GM19193 (cell line): ENCODE data around the gene HOXB5.

Experiments used
- POLR2A ChIP-seq: IDR thresholded peaks from 4 replicates; pipeline ENCODE4 v1.6.1; 2011; ENCODE audit not compliant: insufficient read depth, insufficient read length; ENCODE audit errors: extremely low read depth

The HOXB5 gene

GRCh38 chr17:48546137-48546923 is 47.2 kb downstream of the HOXB5 start:
- TF ChIP-seq POLR2A, result no peak

DNA sequence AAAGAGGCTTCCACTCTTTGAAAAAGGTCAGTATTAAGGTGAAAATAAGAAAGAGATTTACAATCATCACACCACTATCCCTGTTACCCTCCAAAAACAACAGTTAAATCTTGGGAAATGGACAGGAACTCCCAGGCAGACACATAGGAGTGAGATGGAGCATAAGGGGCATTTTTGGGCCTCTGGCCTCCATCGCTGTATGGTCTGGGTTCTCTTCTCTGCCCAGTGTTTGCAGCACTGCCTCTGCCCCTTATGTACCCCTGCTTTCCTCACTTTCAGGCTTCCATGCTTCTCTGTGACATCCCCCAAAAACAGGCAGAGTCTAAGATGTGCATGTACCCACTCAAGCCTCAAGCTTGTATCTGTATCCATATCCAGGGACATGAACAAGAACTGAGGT is 48.0 kb downstream of the HOXB5 start:
- TF ChIP-seq POLR2A, result no peak

GRCh38 chr17:48545022-48545375 is 48.6 kb downstream of the HOXB5 start, which contains the start of gene HOXB2:
HOXB2 (minus strand) TSS chr17:48545109; CDS start chr17:48544911, 198 bp downstream.
- no peak for TF ChIP-seq POLR2A

DNA sequence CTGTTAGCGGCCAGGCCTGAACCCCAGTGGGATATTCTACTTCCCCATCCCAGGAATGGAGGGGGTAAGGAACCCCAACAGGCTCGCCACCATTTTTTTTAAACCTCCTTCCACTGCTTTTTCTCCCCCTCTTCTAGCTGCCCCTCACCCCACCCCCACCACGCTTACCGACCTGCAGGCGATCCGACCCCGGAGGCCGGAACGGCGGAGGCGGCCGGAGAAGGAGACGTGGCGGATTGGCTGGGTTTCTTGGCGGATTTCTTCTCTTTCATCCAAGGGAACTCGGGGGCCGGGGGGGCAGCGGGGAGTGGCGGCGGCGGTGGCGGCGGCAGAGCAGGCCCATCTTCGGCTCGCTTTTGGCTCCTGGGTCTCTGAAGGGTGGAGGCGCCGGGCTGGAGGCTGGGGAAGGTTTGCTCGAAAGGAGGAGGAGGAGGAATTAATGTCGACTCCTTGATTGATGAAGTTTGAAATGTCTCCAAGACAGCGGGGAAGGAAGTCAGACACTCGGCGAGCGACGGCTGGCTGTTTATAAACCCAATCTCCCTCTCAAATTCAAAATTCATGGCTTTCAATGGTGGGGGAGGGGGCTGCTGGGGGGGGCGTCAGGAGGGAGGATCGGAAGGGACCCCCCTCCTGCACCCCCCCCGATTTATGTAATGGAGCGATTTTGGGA is 49.1 kb downstream of the HOXB5 start:
- TF ChIP-seq POLR2A, result no peak

DNA sequence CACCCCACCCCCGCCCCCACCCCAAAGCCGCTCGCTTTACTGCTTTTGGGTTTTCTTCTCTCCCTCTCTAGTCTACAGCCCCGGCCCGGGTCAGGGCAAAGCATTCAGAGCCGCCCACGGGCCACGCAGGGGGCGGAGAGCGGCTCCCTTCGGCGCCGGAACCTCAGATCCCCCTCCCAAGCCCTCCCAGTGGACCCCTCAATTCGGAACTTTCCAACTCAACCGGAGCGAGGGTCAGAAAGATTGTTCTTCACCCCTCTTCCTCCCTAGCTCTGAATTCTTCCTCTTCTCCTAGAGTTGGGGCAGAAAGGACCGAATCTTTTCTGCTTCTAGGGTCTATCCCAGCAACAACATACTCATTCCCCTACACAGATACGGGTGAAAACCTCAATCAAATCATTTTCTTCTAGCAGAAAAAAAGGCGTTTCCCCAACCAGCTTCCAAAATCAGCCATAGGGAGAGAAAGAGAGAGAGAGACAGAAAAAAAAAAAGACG is 49.7 kb downstream of the HOXB5 start:
- TF ChIP-seq POLR2A, result no peak

DNA sequence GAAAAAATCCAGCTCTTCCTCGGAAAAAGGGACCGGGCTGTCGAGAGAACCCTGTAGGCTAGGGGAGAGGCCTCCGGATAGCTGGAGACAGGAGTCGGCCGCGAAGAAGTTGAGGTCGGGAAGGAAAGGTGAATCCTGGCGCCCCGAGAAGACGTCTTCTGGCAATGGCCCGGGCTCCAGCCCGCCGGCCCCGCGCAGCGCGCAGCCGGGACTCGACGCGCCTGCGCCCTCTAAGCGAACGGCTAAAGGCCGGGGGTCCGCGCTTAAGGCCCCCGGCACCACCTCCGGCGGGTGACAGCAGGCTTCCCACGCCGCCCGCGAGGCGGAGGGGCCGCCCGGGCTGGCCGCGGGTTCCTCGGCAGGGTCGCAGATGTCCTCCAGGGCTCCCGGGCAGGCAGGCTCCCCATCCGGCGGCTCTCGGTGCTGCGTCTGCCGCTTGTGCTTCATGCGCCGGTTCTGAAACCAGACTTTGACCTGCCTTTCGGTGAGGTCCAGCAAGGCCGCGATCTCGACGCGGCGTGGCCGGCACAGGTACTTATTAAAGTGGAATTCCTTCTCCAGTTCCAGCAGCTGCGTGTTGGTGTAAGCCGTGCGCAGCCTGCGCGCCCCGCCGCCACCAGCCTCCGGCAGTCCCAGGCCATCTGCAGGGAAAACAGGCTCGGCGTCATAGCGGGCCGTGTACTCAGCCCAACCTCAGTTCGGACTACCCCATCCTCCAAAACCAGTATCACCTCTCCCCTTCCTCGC is 50.3 kb downstream of the HOXB5 start:
- TF ChIP-seq POLR2A, result peak; percentile 58

DNA sequence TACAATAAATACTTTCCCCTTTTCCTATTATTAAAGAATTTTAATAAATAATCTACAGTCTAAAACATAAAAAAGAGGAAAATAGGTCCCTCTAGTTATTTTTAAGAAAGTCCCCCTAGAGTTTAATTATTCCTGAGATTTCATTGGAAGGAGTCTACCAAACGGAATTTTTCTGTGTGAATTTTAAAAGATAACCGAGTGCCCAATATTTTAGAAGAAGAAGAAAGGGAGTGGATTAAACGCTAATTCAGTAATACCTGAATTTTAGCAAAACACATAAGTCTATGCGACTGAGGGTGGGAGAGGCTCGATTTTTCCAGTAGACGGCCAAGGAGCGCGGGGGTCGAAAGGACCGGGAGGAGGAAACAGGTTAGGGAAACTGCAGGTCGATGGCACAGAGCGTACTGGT is 50.9 kb downstream of the HOXB5 start:
- no peak for TF ChIP-seq POLR2A

DNA sequence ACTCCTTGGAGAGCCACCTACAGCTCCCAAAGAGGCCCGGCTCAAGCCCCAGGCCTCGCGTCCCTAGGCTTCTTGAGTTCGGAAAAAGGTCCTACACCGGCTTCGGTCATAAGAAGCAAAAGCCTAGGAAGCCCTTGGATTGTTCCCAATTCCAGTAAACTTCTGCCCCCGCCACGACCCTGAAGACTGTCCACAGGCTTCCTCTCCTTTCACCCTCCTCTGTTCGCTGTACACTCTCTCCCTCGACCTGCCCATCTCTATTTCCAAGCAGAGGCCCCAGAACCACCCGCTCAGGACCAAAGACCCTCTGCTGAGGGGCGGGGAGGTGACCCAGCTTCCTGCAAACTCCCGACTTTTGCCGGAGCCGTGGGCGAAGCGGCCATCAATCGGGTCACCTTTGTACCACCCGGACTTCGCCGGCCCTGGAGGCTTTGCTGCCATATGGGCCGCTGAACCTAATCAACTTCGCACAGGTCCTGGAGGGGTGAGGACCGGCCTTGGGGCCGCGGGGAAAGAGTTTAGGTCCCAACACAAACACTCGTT is 51.4 kb downstream of the HOXB5 start:
- peak; percentile 2 for TF ChIP-seq POLR2A

DNA sequence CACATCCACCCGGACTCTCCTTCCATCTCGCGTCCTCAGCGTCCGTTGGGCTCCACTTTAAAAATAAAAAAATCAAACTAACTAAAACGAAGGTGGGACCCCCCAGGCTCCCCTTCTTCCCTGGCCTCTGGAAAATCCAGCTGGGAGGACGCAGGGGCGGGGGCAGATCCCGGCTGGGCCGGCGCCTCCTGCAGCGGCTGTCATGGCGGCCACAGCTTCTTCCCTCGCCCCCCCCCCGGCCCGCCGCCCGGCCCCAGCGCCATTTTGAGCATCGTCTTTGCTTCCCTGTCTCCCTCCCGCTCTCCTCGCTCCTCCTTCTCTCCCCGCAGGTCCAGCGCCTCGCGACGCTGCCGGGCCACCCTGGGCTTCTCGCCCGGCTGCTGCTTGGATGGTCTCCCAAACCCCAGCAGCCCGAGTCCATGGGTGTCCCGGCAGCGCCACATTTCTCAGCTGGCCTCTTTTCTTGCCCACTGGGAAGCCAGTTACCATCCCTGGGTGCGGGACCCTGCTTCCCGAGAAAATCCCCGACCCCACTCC is 51.9 kb downstream of the HOXB5 start:
- TF ChIP-seq POLR2A, result peak; percentile 52
